ENCODE results near the gene NUTM2F.
"Not testable (repeated sequence)": the region's sequence is repeated elsewhere in the genome, so short reads cannot be mapped to it uniquely, and the experiment has no call there.

NUTM2F gene

GRCh38 chr9:94336445-94336844 lies 8.0 kb upstream of the NUTM2F start:
- not testable (repeated sequence) for H3K27me3 Mint-ChIP-seq, ATAC-seq, H3K4me3 Mint-ChIP-seq, DNase-seq, H3K27ac Mint-ChIP-seq, H3K4me1 Mint-ChIP-seq, H3K9me3 Mint-ChIP-seq

- H3K4me3 Mint-ChIP-seq, H3K9me3 Mint-ChIP-seq, DNase-seq, H3K4me1 Mint-ChIP-seq, H3K27ac Mint-ChIP-seq, ATAC-seq: not testable (repeated sequence)
- peaks cover 20% of the 10 kb centered on the region for H3K27me3 Mint-ChIP-seq
These were observed 2.9 kb downstream of the NUTM2F start for GRCh38 chr9:94325583-94325982.

- not testable (repeated sequence) for H3K9me3 Mint-ChIP-seq, H3K4me3 Mint-ChIP-seq, DNase-seq, H3K4me1 Mint-ChIP-seq, ATAC-seq
- Mint-ChIP-seq H3K27ac (peak overlapping the region in 1 of 2 donors; percentile 19), H3K27me3 (peaks cover 23% of the 10 kb centered on the region)
These were observed 5.2 kb downstream of the NUTM2F start for GRCh38 chr9:94323153-94323798.

GRCh38 chr9:94322342-94322940 lies 6.0 kb downstream of the NUTM2F start:
- H3K4me1 Mint-ChIP-seq, H3K27ac Mint-ChIP-seq, ATAC-seq, H3K9me3 Mint-ChIP-seq, DNase-seq, H3K4me3 Mint-ChIP-seq: not testable (repeated sequence)
- peaks cover 23% of the 10 kb centered on the region for H3K27me3 Mint-ChIP-seq

GRCh38 chr9:94317949-94318657 lies 10.3 kb downstream of the NUTM2F start:
- not testable (repeated sequence) for H3K4me3 Mint-ChIP-seq, H3K9me3 Mint-ChIP-seq, DNase-seq, H3K27ac Mint-ChIP-seq, H3K4me1 Mint-ChIP-seq, ATAC-seq
- peaks cover 15% of the 10 kb centered on the region for H3K27me3 Mint-ChIP-seq

GRCh38 chr9:94316236-94316635 lies 12.2 kb downstream of the NUTM2F start:
- not testable (repeated sequence) for H3K27me3 Mint-ChIP-seq, H3K27ac Mint-ChIP-seq, H3K4me1 Mint-ChIP-seq, H3K4me3 Mint-ChIP-seq, DNase-seq, H3K9me3 Mint-ChIP-seq
- ATAC-seq, result peak; percentile 89

- not testable (repeated sequence) for H3K9me3 Mint-ChIP-seq, H3K4me1 Mint-ChIP-seq, H3K4me3 Mint-ChIP-seq, H3K27me3 Mint-ChIP-seq, DNase-seq, H3K27ac Mint-ChIP-seq
- ATAC-seq, result peak; percentile 37
These were observed 13.1 kb downstream of the NUTM2F start for GRCh38 chr9:94315034-94315984.

GRCh38 chr9:94303321-94303720 lies 25.1 kb downstream of the NUTM2F start:
- H3K4me1 Mint-ChIP-seq, result no peaks in the 10 kb centered on the region
- no peak overlapping the region for H3K27ac Mint-ChIP-seq
- ATAC-seq, result no peak
- no peaks in the 10 kb centered on the region for H3K9me3 Mint-ChIP-seq
- DNase-seq, result no peak
- no peaks in the 10 kb centered on the region for H3K27me3 Mint-ChIP-seq
- H3K4me3 Mint-ChIP-seq, result no peak overlapping the region

- no peaks in the 10 kb centered on the region for H3K27me3 Mint-ChIP-seq
- no peaks in the 10 kb centered on the region for H3K9me3 Mint-ChIP-seq
- H3K4me3 Mint-ChIP-seq, result no peak overlapping the region
- no peak for DNase-seq
- ATAC-seq, result no peak
- no peaks in the 10 kb centered on the region for H3K4me1 Mint-ChIP-seq
- no peak overlapping the region for H3K27ac Mint-ChIP-seq
These were observed 26.0 kb downstream of the NUTM2F start for GRCh38 chr9:94302426-94302825.

- no peak overlapping the region for H3K4me3 Mint-ChIP-seq
- H3K27me3 Mint-ChIP-seq, result no peaks in the 10 kb centered on the region
- no peaks in the 10 kb centered on the region for H3K9me3 Mint-ChIP-seq
- no peak for DNase-seq
- H3K4me1 Mint-ChIP-seq, result no peaks in the 10 kb centered on the region
- H3K27ac Mint-ChIP-seq, result peak overlapping the region in 1 of 2 donors; percentile 48
- no peak for ATAC-seq
These were observed 26.9 kb downstream of the NUTM2F start for GRCh38 chr9:94301583-94301982.

- Mint-ChIP-seq H3K27me3 (no peaks in the 10 kb centered on the region), H3K9me3 (no peaks in the 10 kb centered on the region), H3K4me1 (no peaks in the 10 kb centered on the region), H3K27ac (peak overlapping the region in 1 of 2 donors; percentile 19), H3K4me3 (no peak overlapping the region)
- DNase-seq, result no peak
- ATAC-seq, result no peak
These were observed 27.8 kb downstream of the NUTM2F start for GRCh38 chr9:94300470-94301301.

- H3K4me3 Mint-ChIP-seq, result no peak overlapping the region
- H3K27ac Mint-ChIP-seq, result no peak overlapping the region
- no peaks in the 10 kb centered on the region for H3K9me3 Mint-ChIP-seq
- no peak for DNase-seq
- H3K4me1 Mint-ChIP-seq, result no peaks in the 10 kb centered on the region
- H3K27me3 Mint-ChIP-seq, result no peaks in the 10 kb centered on the region
- no peak for ATAC-seq
These were observed 29.4 kb downstream of the NUTM2F start for GRCh38 chr9:94298949-94299599.

GRCh38 chr9:94289691-94290090 lies 38.8 kb downstream of the NUTM2F start:
- H3K4me3 Mint-ChIP-seq, result no peak overlapping the region
- H3K4me1 Mint-ChIP-seq, result no peaks in the 10 kb centered on the region
- ATAC-seq (no peak), DNase-seq (no peak)
- no peak overlapping the region for H3K27ac Mint-ChIP-seq
- H3K9me3 Mint-ChIP-seq, result peaks cover 0 to 4% of the 10 kb centered on the region in 2 donors
- H3K27me3 Mint-ChIP-seq, result no peaks in the 10 kb centered on the region

GRCh38 chr9:94287877-94288513 lies 40.4 kb downstream of the NUTM2F start:
- Mint-ChIP-seq H3K4me1 (no peaks in the 10 kb centered on the region), H3K9me3 (peaks cover 0 to 4% of the 10 kb centered on the region in 2 donors), H3K27ac (peak overlapping the region in 1 of 2 donors; percentile 3), H3K4me3 (no peak overlapping the region), H3K27me3 (no peaks in the 10 kb centered on the region)
- ATAC-seq (no peak), DNase-seq (no peak)

Measured in stimulated activated naive CD8-positive, alpha-beta T cell treated with anti-CD3 and anti-CD28 coated beads, Interleukin-15, amount 100 ng/mL, for 72 hours (primary cell).